Left colon (tissue), 2 donors: ENCODE results near the gene SLC17A9. TPM values are rescaled to one million over a fixed set of nuclear protein-coding genes. Genes with fewer than 3 reads are reported as not detected.
A peak's percentile ranks its signal among the peaks of the same experiment; 100 is the strongest.
"Not testable (repeated sequence)": the region's sequence is repeated elsewhere in the genome, so short reads cannot be mapped to it uniquely, and the experiment has no call there.

ENCODE experiments used
- ATAC-seq: fragments of 200-7000 bp; cut with Tn5 transposase; one replicate; pipeline ENCODE4 v1.9.1; 2020; ENCODE audit warnings: mild to moderate bottlenecking, moderate library complexity
- DNase-seq, 2 donors: peaks; one replicate each; pipeline ENCODE4 v3.0.0-alpha.2; 2020
- intact Hi-C, 2 donors: fragments of 100-400 bp; cut with DNase I in 1 of 2; cut with micrococcal nuclease in 1 of 2; formaldehyde crosslinking; loops; one replicate each; pipeline versions ENCODE4 v1.11.2 to v1.14.0; 2022; cut with DNase I, micrococcal nuclease
- total RNA-seq, 2 donors: library from RNA; stranded (reverse); fragmentation: NEBNext Ultra II Directional; extraction: Animal tissue kit (Norgen Biotek cat#: 25700); gene quantifications; one replicate each; pipeline ENCODE4 v1.2.1, GENCODE V29; 2021
- donor health status: DM: no; HTN: no; CAD: no.
- donor health status: DM: yes; HTN: yes; CAD: no.

Gene SLC17A9
- total RNA-seq, 2 donors from 2014 or later: 17.7 to 28.1 TPM

DNA sequence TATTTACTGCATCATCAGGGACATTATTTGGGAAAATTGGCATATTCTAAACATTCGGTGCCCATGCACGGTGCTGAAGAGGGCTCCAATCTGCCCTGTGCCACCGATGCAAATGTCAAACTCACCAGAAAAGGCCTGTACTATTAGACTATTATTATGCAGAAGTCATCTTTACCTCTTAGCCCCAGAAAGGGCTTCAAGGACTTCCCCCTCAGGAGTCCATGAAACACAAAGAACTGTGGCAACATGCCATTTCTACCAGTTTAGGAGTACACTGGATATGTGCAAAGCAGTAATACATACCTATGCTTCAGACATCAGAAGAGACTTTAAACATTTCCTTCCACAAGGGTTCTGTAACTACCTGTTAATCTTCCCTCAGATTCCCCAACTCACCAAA, 34.8 kb upstream of the SLC17A9 start:
- intact Hi-C loops: no loop called here
- ATAC-seq: no peak
- DNase-seq: no peak

DNA sequence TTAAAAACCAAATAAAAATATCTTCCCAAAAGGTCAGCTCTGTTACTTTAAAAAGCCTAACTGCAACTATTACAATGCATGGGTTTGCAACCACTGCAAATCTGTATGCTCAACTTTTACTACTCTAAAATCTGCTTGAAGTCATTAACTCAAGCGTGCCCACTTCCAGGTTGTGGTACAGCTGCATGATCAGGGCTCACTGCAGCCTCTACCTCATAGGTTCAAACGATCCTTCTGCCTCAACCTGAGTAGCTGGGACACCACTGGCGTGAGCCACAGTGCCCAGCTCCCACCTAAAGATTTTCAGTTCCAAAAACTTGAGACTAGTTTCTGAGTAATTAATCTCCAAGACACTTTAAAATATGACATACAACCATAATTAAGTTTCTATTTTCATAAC, 34.4 kb upstream of the SLC17A9 start:
- intact Hi-C loops: no loop called here
- no peak for ATAC-seq
- peak in 1 of 2 donors; percentile 8 for DNase-seq

DNA sequence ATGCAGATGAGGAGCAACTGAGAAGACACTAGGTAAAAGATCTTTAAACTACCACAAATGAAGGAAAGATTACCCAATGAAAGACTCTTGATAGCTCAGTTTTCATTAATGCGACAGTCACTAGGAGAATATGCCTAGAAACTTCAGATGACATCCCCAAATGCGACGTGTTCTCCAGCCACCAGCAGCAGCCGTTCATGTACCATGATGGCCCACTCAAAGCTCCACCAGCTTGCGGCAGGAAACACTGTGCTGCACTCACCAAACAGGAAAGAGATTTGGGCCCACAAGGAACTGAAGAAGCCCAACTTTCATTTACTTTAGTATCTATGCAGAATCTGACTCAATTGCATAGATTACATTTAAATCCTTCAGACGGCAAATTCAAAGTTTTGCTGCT, 33.7 kb upstream of the SLC17A9 start:
- peak in 1 of 2 donors; percentile 14 for DNase-seq
- intact Hi-C loops: no loop called here
- no peak for ATAC-seq

DNA sequence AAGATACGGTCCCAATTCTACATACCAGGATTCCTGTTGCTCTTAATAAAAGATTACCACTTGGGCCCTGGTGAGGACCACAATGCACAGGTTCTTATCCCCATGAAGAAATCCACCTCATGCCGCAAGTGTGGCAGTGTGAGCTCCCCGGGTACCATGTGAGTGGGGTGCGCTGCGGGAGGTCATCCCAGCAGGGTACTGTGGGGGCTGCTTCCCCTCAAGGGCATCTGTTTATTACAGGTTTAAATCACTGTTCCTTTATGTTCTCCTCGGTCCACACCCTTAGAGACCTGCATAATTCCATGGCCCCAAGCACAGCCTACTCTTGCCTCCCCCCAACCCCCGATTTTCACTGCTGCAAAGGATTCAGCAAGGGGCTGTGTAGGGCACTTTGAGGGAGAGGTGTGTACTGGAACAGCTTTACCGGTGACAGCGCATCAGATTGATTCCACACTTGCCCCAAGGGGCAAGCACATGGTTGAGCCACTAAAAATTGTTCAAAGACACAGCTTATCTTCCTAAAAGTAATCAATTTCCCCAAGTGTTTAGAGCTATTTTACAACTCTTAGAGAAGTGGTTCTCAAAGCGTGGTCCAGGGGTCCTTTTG, 32.4 kb upstream of the SLC17A9 start:
- ATAC-seq (no peak), DNase-seq (peak in 1 of 2 donors; percentile 13)
- intact Hi-C loops: no loop called here

DNA sequence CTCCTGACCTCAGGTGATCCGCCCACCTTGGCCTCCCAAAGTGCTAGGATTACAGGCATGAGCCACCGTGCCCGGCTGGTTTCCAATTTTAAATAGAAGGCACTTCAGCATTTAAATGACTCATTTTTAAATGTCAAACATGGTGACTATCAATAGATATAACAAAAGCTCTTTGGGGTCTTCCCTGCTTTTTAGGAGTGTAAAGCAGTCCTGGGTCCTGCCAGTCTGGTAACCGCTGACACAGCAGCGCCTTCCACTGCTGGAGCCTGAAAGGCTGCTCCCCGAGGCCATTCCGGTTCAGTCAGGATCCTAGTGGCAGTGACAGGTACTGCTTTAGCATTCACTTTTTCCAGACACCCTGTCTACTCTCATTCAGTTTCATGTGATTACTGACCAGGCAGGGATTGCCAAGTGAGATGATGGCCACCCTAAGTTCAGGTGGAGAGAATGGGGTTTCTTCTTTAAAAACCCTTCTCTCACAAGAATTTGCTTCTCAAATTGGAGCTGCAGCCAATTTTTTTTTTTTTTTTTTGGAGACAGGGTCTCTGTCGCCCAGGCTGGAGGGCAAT, 31.3 kb upstream of the SLC17A9 start:
- ATAC-seq (peak; percentile 55), DNase-seq (peak; percentile 52 to 56)

DNA sequence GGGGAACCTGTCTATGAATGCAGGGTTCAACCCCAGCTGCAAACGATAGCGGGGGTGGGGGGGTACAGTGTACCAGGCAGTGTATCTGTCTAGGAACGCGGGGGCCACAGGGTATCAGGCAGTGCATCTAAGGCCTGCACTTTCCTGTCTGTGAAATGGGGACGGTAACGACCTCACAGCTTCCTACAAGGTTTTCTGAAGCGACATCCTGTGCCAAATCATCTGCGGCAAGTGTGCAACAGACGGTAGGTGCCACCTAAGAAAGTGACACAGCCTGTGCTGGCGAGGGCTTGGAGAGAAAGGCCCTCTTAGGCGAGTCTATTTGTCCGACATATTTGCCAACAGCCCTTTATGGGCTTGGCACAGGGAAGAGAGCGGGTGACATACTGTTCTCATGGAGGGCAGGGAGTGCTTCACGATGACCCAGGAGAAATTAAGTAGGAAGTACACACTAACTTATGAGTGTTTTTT, 30.0 kb upstream of the SLC17A9 start:
- no peak for ATAC-seq
- intact Hi-C loops: no loop called here
- DNase-seq: peak in 1 of 2 donors; percentile 35

More for the DNA sequence above, 31.3 kb upstream of the SLC17A9 start:
- intact Hi-C loops: no loop called here

DNA sequence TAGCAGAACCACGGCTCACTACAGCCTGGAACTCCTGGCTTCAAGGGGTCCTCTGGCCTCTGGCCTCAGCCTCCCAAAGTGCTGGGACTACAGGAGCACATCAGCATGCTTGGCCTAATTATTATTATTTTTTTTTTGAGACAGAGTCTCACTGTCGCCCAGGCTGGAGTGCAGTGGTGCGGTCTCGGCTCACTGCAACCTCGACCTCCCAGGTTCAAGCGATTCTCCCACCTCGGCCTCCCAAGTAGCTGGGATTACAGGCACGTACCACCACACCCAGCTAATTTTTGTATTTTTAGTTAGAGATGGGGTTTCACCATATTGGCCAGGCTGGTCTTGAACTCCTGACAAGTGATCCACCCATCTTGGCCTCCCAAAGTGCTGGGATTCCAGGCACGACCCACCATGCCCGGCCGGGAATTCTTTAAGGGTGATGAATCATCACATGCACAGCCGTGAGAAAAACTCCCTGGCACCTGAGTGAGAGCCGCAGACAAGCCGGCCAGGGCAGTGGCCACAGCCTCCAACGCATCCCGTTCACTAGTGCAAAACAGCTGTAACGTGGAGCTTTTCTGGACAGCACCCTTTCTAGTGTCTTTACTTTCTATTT, 29.3 kb upstream of the SLC17A9 start:
- ATAC-seq, intact Hi-C loops: not testable (repeated sequence)
- DNase-seq: peak in 1 of 2 donors; percentile 57

DNA sequence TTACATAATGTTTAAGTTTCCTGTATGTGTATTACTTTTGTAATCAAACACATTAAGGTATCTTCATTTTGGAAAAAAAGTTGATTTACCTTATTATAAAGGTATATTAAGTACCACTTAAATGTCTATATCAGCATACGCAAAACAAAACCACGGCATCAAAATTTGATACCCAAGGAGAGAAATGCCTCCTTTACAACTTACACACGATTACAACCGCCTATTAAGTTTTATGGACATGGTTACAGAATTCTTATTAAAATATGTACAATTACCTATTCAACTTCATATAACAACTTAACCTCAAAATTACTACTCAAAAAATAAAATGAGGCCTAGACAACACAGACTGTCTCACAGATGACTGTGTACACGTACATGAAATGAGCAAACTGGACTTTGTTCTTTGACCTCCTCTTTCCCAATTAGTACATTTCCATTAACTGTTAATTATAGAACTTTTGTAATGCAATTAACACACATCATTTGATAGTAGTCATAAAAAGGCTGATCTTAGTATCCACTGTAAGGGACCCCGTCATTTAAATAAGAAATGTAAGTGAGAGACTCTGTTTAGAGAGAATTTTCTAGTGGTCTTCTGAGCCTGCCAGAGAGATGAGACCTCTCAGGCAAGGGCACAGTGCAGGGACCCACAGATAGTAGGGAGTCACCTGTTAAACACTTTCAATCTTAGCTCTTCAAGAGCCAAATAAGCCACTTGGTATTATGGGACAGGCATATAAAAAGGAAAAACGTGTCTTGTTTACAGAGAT, 28.7 kb upstream of the SLC17A9 start:
- peak in 1 of 2 donors; percentile 4 for DNase-seq
- peak; percentile 11 for ATAC-seq
- intact Hi-C loops: no loop called here

DNA sequence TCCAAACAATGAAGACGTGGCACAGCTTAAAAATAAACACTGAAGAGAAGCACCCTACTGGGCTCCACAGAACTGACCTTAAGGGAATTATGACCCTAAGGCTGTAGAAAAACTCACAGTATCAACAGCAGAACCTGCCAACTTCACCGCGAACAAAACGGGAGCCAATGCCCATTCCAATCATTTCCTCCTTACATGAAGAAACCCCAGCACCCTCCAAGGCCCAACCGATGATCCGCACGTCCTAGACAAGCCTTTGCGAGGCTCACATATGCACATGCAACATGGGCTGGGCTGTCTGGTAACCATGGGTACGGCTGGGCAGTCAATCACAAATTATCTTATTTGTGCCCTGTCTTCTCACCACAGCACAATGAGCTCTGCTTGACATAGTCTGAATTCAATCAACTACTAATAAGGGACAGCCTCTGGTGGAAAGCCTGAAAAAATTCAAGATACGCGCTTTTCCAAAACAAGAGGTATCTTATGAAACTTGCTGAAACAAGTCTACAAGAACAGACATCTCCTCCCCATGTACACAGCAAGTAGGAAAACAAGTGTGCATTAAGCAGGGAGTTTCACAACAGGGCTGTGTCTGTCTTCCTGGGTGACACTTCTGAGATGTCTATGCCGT, 27.9 kb upstream of the SLC17A9 start:
- DNase-seq: peak; percentile 48 to 61
- intact Hi-C loops: no loop called here
- ATAC-seq: peak; percentile 23

DNA sequence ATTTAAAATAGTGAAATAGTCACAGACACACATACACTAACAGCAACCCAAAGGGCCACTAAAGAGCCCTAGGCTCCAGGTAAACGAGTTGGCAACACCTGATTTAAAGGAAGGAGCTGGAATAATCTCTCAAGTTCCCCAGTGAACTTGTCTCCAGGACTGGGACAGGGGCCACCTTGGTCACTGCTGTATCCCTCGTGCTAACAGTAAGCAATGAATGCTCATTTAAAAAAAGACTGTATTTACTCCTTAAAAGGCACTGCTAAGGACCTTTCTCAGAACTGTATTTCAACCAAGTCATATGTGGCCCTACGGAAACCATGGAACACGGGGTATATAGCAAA, 27.5 kb upstream of the SLC17A9 start:
- DNase-seq (peak in 1 of 2 donors; percentile 24), ATAC-seq (no peak)
- intact Hi-C loops: no loop called here

DNA sequence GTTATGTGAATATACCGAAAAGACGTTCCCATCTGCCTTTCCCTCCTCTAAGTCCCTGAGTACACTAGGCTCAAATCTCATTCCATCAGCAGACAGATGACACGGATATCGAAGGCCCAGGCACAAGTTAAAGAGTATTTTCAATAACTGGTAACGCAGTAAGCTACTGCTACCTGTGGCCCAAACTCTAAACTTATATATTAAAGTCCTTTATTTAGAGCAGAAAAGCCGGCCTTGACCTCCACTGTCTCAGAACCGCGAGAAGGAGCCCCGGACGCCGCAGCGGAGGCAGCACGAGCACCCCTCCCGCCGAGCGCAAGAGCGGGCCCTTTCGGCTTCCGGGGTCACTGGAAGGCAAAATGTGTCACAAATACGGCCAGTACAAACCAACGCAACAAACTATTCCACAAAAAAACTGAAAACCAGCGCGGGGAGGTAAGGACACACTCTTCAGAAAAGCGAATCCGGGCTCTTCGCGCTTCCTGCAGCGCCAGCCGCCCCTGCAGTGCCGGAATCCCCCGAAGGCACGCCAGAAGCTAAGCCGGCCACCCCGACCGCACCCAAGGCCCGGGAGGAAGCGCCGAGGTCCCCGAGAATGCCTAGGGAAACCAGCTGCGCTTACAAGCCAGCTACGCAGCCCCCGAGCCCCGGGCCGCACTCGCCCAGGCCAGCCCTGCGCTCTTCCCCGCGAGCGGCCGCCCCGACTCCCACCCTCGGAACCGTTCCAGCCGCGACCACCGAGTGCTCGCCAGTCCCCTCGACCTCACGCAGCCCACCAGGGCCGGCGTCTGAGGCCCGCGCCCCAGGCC, 26.9 kb upstream of the SLC17A9 start:
- peak; percentile 31 to 69 for DNase-seq
- intact Hi-C loops: no loop called here
- peak; percentile 16 for ATAC-seq

DNA sequence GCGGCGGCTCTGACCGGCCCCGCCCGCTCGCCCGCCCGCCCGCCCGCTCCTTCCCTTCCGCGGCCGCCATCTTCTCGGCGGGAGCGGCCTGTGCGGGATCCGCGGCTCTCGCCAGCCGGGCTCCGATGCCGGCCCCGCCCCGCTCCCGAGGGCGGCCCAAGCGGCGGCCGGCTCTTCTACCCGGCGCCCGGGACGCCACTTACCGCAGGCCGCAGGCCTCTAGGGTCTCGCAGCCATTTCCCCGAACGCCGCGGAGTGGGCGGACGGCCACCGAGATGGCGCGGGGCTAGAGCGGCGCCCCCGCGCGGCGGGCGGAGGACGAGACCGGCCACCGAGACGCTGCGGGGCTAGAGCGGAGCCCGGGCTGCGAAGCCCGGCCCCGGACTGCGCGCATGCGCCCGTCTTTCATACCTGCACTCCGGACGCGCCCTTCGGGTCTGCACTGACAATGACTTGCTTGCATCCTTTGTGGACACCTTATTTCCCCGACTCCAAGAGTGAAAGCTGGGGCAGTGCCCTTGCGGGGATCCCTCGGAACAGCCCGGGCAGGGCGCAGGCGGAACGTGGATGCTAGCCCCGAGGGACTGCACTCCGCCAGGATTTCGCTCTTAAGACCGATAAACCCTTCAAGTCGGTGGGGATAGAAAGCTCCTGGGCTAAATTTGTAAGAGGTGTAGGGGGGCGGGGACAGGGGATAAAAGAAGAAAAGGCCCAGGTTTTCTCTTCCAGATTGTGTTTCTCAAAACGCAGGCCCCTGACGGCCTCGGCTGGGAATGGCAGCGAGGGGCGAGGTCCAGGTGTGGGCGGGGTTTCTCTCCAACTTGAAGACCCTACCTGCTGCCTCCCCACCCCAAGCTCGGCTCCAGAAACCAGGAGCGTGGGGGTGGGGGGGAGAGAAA, 26.0 kb upstream of the SLC17A9 start, which contains the start of gene DIDO1:
Gene DIDO1 (minus strand): TSS at position 277 of the 899 bp plus-strand sequence.
- ATAC-seq (peak; percentile 73), DNase-seq (peak; percentile 89 to 94)
- intact Hi-C loops: no loop called here

DNA sequence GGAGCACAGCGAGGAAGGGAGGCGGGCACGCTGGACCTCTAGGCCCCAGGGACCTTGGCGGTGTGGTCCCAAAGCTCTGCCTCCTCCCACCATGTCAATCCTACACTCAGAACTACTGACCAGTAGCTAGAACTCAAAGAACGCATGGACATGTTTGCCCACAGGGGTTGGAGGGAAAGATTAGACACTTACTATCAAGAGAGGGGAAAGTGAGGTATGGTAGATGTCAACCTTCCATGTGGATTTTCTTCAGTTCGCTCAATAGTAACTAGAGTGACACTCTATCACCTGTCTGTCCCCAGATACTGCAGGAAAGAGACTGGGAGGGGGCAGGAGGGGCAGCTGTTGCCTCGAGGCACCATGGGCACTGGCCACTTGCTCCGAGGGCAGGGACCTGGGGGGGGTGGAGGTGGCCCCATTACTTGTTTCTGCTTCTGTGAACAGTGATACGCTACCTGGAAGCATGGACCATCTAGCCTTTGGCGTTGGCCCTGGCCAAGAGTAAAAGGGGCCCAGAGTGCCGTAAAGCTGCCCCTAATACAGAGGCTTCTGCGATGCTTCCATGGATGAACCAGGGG, 25.3 kb upstream of the SLC17A9 start:
- DNase-seq (peak in 1 of 2 donors; percentile 26), ATAC-seq (no peak)
- intact Hi-C loops: no loop called here

DNA sequence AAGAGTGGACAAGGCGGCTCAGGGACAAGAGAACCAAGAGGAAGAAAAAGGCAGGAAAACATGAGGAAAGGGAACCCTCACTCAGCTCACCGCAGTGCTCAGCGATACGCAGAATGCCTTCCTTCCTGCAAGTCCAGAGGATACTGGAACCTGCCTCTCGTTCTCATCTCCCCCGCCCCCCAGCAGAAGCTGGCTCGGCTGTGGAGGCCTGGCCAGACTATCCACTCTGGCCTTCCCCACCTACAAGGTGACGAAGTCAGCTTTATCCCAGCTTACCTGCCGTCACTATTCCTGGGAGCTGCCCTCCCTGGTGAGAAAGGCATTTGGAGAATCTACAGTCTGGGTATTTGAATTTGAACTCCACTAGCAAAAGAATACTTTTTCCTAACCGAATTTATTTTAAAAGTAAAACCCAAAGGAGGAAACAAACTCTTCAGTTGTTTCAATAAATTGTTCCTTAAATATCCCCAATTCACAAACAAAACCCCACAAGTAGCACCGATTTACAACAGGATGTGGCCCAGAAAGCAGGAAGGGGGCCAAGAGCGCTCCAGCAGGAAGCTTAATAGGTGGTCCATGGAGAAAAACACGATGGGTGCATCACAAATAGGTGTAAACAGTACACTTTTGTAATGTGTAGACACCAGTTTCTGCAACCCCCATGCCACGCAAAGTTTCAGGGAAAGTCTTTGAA, 24.1 kb upstream of the SLC17A9 start:
- DNase-seq: peak in 1 of 2 donors; percentile 36
- intact Hi-C loops: no loop called here
- no peak for ATAC-seq

DNA sequence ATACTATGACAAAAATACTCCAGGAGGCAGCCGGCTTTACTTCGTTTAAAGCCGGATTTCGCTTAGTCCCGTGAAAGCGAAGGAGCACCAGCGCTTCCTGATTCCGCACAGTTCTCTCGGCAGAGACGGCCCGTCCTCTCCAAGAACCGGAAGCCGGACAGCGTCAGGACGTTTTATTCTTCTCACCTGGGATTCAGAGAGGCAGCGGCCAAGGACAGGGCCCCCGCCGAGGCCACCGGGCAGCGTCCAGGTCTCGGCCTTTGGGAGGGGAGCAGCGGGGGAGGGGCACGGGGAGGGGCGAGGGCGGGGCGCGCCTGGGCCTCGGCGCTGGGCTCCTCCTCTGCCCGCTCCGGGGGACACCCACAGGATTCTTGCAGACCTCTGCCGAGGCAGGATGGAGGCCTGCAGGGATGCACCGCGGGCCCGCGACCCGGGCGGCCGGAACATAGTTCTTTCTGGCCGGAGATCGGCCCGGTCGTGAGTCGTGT, 23.4 kb upstream of the SLC17A9 start:
- DNase-seq (peak; percentile 78 to 79), ATAC-seq (peak; percentile 54)
- intact Hi-C loops: no loop called here

DNA sequence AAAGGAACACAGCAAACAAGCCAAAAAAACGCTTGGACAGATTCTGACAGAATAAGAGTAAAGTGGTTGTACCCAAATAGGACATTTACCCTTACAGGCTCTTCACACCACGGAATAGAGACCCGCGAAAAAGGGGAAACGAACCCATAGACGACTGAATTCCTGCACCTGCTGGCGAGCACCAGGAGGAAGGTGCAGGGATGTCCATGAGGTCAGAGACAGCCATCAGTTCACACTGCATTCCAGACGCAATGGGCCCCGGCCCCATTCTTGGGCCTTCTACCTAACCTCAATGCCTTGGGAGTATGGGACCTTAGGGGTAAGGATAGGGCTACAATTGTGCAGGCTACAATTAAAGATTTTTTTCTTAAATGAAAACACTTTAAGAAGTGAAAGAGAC, 21.0 kb upstream of the SLC17A9 start:
- ATAC-seq: no peak

More for the DNA sequence above, 21.0 kb upstream of the SLC17A9 start:
- DNase-seq: no peak
- intact Hi-C loops: no loop called here
